SH-SY5Y (cell line): ENCODE results near the gene CFAP44.

ENCODE experiments used
- GATA2 ChIP-seq: IDR thresholded peaks from 2 replicates; pipeline ENCODE4 v1.6.1; 2011; ENCODE audit warnings: mild to moderate bottlenecking, low read depth, low read length
- GATA3 ChIP-seq: IDR thresholded peaks from 2 replicates; pipeline ENCODE4 v1.6.1; 2011; ENCODE audit warnings: low read depth, mild to moderate bottlenecking, low read length, moderate library complexity

Gene CFAP44

GRCh38 chr3:113428581-113428980 lies 12.7 kb downstream of the CFAP44 start:
- TF ChIP-seq GATA3 (no peak), GATA2 (no peak)

GRCh38 chr3:113423699-113424098 lies 17.6 kb downstream of the CFAP44 start:
- TF ChIP-seq GATA2 (no peak), GATA3 (no peak)

- TF ChIP-seq GATA3, result no peak
- TF ChIP-seq GATA2, result no peak
Measured at GRCh38 chr3:113421082-113421481, 20.2 kb downstream of the CFAP44 start.

GRCh38 chr3:113409676-113410075 lies 31.6 kb downstream of the CFAP44 start:
- no peak for TF ChIP-seq GATA3
- no peak for TF ChIP-seq GATA2

GRCh38 chr3:113405180-113405579 lies 36.1 kb downstream of the CFAP44 start:
- no peak for TF ChIP-seq GATA2
- TF ChIP-seq GATA3, result no peak

GRCh38 chr3:113404637-113405036 lies 36.7 kb downstream of the CFAP44 start:
- TF ChIP-seq GATA2 (no peak), GATA3 (no peak)
